Fibroblast of lung (primary cell): Measurements from ENCODE around the gene AOX1. TPM values are rescaled to one million over a fixed set of nuclear protein-coding genes. Genes with fewer than 3 reads are reported as not detected.

Source experiments
- DNase-seq, 2 donors: peaks; one replicate each; pipeline versions ENCODE4 v3.0.0 to v3.0.0-alpha.2; 2010; ENCODE audit warnings: low read depth in 2 of 2
- H2AFZ ChIP-seq: 2 replicates; pipeline ENCODE4 v1.5.1; 2012; ENCODE audit warnings: low read length, control low read depth, inconsistent platforms
- H3K27ac ChIP-seq: 2 replicates; pipeline ENCODE4 v1.5.1; 2011; ENCODE audit warnings: low read length, control low read depth; ENCODE audit not compliant: insufficient read depth
- H3K27me3 ChIP-seq: 2 replicates; pipeline ENCODE4 v1.5.1; 2011; ENCODE audit warnings: mild to moderate bottlenecking, low read length; ENCODE audit not compliant: control insufficient read depth, insufficient read depth
- H3K36me3 ChIP-seq: 2 replicates; pipeline ENCODE4 v1.5.1; 2011; ENCODE audit warnings: low read length; ENCODE audit not compliant: control insufficient read depth, insufficient read depth
- H3K4me1 ChIP-seq: 2 replicates; pipeline ENCODE4 v1.5.1; 2011; ENCODE audit warnings: low read length; ENCODE audit not compliant: control insufficient read depth, insufficient read depth; ENCODE audit errors: extremely low read depth
- H3K4me2 ChIP-seq: 2 replicates; pipeline ENCODE4 v1.5.1; 2011; ENCODE audit warnings: low read length, control low read depth; ENCODE audit not compliant: insufficient read depth; ENCODE audit errors: extremely low read depth
- H3K4me3 ChIP-seq, 4 experiments: fragments of 200-600 bp in 1 of 4; sonication (generic) in 1 of 4; replicated peaks in 1 of 4; 2 replicates each; pipeline ENCODE4 v1.5.1; 2011 to 2016; ENCODE audit warnings: low read length in 4 of 4, low read depth in 3 of 4, mild to moderate bottlenecking in 3 of 4, control low read depth in 2 of 4, inconsistent platforms in 1 of 4, mixed read lengths in 1 of 4; ENCODE audit not compliant: insufficient read depth in 1 of 4; ENCODE audit errors: control extremely low read depth in 1 of 4
- H3K79me2 ChIP-seq: 2 replicates; pipeline ENCODE4 v1.5.1; 2012; ENCODE audit warnings: mild to moderate bottlenecking, low read length, inconsistent platforms; ENCODE audit not compliant: control insufficient read depth, insufficient read depth
- H3K9ac ChIP-seq: 2 replicates; pipeline ENCODE4 v1.5.1; 2011; ENCODE audit warnings: mild to moderate bottlenecking, low read length, control low read depth; ENCODE audit not compliant: insufficient read depth
- H3K9me3 ChIP-seq: 2 replicates; pipeline ENCODE4 v1.5.1; 2012; ENCODE audit warnings: low read depth, low read length; ENCODE audit not compliant: control insufficient read depth, insufficient read depth
- H4K20me1 ChIP-seq: 2 replicates; pipeline ENCODE4 v1.5.1; 2011; ENCODE audit warnings: low read length; ENCODE audit not compliant: control insufficient read depth, insufficient read depth; ENCODE audit errors: extremely low read depth
- EZH2 ChIP-seq: IDR thresholded peaks from 2 replicates; pipeline ENCODE4 v1.5.1; 2012; ENCODE audit warnings: low read length, control low read depth, mild to moderate bottlenecking; ENCODE audit errors: missing control alignments
- polyA plus RNA-seq, 2 donors: library from polyadenylated mRNA; depleted of rRNA in 1 of 2; stranded (reverse) in 1 of 2; unstranded in 1 of 2; fragments of >200 nt; gene quantifications; 2 replicates each; pipeline ENCODE4 v1.2.1, GENCODE V29; 2011 to 2012; ENCODE audit warnings: missing spikeins in 1 of 2
- total RNA-seq: library from RNA; depleted of rRNA; stranded (reverse); fragments of >200 nt; gene quantifications from 2 replicates; pipeline ENCODE4 v1.2.1, GENCODE V29; 2014
- TF ChIP-seq, protein P1 (sequence below), 2 donors: IDR thresholded peaks in 1 of 2; conservative IDR thresholded peaks in 1 of 2; 1 replicate in 1 of 2; 2 replicates in 1 of 2; pipeline ENCODE4 v1.5.1; 2011 to 2012; ENCODE audit warnings: low read length in 2 of 2, control low read depth in 1 of 2, inconsistent platforms in 1 of 2, low read depth in 1 of 2, mild to moderate bottlenecking in 1 of 2

AOX1 gene
- total and polyA plus RNA-seq, 2 donors (not counting 1 experiment from before 2014, with no cell fraction given) = 39.4 to 65.1 TPM

- TF ChIP-seq EZH2 = no peak
- TF ChIP-seq, protein P1, sequence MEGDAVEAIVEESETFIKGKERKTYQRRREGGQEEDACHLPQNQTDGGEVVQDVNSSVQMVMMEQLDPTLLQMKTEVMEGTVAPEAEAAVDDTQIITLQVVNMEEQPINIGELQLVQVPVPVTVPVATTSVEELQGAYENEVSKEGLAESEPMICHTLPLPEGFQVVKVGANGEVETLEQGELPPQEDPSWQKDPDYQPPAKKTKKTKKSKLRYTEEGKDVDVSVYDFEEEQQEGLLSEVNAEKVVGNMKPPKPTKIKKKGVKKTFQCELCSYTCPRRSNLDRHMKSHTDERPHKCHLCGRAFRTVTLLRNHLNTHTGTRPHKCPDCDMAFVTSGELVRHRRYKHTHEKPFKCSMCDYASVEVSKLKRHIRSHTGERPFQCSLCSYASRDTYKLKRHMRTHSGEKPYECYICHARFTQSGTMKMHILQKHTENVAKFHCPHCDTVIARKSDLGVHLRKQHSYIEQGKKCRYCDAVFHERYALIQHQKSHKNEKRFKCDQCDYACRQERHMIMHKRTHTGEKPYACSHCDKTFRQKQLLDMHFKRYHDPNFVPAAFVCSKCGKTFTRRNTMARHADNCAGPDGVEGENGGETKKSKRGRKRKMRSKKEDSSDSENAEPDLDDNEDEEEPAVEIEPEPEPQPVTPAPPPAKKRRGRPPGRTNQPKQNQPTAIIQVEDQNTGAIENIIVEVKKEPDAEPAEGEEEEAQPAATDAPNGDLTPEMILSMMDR (conservative IDR thresholded peaks at IDR 0.05 in 1 of 2, IDR thresholded peaks at IDR 0.05 in 1 of 2; ENCODE audit: low read depth in 1 of 2, low read length in 2 of 2) = no peak
- Histone ChIP-seq H3K36me3 (no peaks in the 10 kb centered on the region), H3K9ac (no peak overlapping the region), H3K4me3 (no peak overlapping the region), H3K4me1 (no peaks in the 10 kb centered on the region), H4K20me1 (no peaks in the 10 kb centered on the region), H3K27me3 (no peaks in the 10 kb centered on the region), H3K4me2 (no peak overlapping the region), H3K9me3 (no peaks in the 10 kb centered on the region), H2AFZ (no peak overlapping the region), H3K27ac (no peak overlapping the region), H3K79me2 (peaks cover 2% of the 10 kb centered on the region)
- DNase-seq = no peak
Measured at GRCh38 chr2:200567932-200568331, 17.9 kb upstream of the AOX1 start.

DNA sequence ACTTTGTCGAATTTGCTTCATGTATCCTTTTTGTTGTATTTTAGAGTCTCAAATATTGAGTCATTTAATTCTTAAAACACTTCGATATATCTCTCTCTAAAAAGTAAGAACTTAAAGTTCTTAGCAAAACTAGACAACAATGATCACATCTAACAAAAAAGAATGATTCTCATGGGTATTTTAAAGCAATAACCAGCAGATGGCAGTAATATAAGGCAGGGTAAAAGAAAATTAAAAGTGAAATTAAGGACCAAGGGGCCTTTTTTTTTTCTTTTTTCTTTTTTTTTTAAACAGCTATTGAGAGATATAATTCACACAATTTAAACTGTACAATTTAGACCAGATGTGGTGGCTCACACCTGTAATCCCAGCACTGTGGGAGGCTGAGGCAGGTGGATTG, 9.9 kb upstream of the AOX1 start:
- TF ChIP-seq EZH2 = no peak
- TF ChIP-seq, protein P1 (conservative IDR thresholded peaks at IDR 0.05 in 1 of 2, IDR thresholded peaks at IDR 0.05 in 1 of 2; ENCODE audit: low read depth in 1 of 2, low read length in 2 of 2) = peak in 1 of 2 donors; percentile 41
- H3K79me2 ChIP-seq = no peaks in the 10 kb centered on the region
- no peaks in the 10 kb centered on the region for H3K4me1 ChIP-seq
- H3K27me3 ChIP-seq = no peaks in the 10 kb centered on the region
- no peak overlapping the region for H3K9ac ChIP-seq
- H3K27ac ChIP-seq = no peak overlapping the region
- H2AFZ ChIP-seq = no peak overlapping the region
- no peaks in the 10 kb centered on the region for H3K9me3 ChIP-seq
- H3K4me3 ChIP-seq = no peak overlapping the region
- no peaks in the 10 kb centered on the region for H3K36me3 ChIP-seq
- DNase-seq = peak in 1 of 2 donors; percentile 48
- H3K4me2 ChIP-seq = no peak overlapping the region
- no peaks in the 10 kb centered on the region for H4K20me1 ChIP-seq

GRCh38 chr2:200577027-200577426, 8.8 kb upstream of the AOX1 start:
- H2AFZ ChIP-seq = no peak overlapping the region
- no peak for DNase-seq

More at GRCh38 chr2:200577027-200577426, 8.8 kb upstream of the AOX1 start:
- H3K4me1 ChIP-seq = no peaks in the 10 kb centered on the region
- TF ChIP-seq, protein P1 (conservative IDR thresholded peaks at IDR 0.05 in 1 of 2, IDR thresholded peaks at IDR 0.05 in 1 of 2; ENCODE audit: low read depth in 1 of 2, low read length in 2 of 2) = peak in 1 of 2 donors; percentile 12
- TF ChIP-seq EZH2 = no peak
- H3K27ac ChIP-seq = no peak overlapping the region
- H3K4me3 ChIP-seq = no peak overlapping the region
- no peak overlapping the region for H3K9ac ChIP-seq
- H3K4me2 ChIP-seq = no peak overlapping the region
- H3K79me2 ChIP-seq = no peaks in the 10 kb centered on the region
- H4K20me1 ChIP-seq = no peaks in the 10 kb centered on the region
- no peaks in the 10 kb centered on the region for H3K27me3 ChIP-seq
- no peaks in the 10 kb centered on the region for H3K36me3 ChIP-seq
- no peaks in the 10 kb centered on the region for H3K9me3 ChIP-seq
